Testis (tissue), 2 donors: ENCODE measurements around the gene AMN.

Experiments used
- CTCF ChIP-seq, 3 experiments: fragments of 450-650 bp in 2 of 3; fragments of 200-600 bp in 1 of 3; sonication (generic) in 1 of 3; IDR thresholded peaks; one replicate each; pipeline ENCODE4 v1.5.1; 2016 to 2019; ENCODE audit warnings: antibody characterized with exemption in 3 of 3, mild to moderate bottlenecking in 2 of 3, moderate library complexity in 1 of 3
- POLR2A ChIP-seq: fragments of 450-650 bp; IDR thresholded peaks from one replicate; pipeline ENCODE4 v1.6.1; 2017; ENCODE audit warnings: antibody characterized with exemption, mild to moderate bottlenecking, moderate library complexity

DNA sequence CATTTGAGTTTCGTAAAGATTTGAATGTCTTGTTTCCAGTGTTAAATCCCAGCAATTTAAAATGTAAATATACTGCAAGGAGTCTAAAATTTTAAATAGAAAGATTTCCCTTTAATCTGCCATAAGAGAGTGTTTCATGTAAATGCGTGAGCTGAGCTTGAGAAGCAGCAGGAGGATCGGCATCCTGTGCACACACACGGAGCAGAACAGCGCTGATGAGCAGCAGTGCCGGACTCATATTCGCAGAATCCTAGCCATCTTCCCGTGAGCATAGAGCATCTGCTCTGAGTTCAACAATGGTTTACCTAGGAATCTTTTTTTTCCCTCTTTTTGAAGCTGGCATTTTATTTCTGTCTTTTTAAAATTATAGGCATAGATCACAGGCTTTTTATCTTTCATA lies 29.8 kb upstream of the AMN start:
- TF ChIP-seq POLR2A (no peak), CTCF (IDR thresholded peaks at IDR 0.05) (no peak)
